Fibroblast of peridontal ligament (primary cell): ENCODE data around the gene PRKG1.
"Not testable (repeated sequence)": the region's sequence is repeated elsewhere in the genome, so short reads cannot be mapped to it uniquely, and the experiment has no call there.

Experiments used
- DNase-seq: peaks from one replicate; pipeline ENCODE4 v3.0.0-alpha.2; 2010; ENCODE audit errors: extremely low read depth

The PRKG1 gene

DNA sequence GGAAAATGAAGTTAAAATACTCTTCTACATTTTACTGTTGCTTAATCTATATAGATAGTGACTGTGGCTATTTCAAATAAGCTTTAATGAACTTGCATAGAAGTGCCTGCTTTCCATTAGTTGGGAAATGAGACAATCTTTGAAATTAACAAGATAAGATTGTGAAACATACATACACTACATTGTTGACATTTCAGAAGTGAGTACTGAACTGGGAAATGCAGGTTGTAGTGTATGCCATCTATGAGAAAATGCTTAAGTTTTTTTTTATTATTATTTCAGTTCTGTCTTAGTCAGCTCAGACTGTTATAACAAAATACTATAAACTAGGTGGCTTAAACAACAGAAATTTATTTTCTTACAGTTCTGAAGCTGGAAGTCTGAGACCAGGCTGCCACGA is 674.7 kb downstream of the PRKG1 start:
- peak; percentile 12 for DNase-seq

DNA sequence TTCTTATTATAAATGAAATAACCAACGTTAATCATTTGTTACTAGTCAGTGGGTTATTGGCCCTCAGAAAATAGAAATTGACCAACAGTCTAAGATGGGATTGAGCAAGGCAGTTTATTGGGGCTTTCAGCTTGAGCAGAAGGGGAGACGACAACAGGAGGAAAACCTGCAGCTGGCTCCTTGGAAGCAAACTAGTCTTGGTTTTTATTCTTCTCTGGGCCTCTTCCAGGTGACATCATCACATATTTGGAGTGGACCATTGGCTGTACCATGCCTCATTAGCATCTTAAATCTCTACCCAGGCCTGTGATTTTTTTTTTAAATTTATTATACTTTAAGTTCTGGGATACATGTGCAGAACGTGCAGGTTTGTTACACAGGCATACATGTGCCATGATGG is 684.1 kb downstream of the PRKG1 start:
- no peak for DNase-seq

DNA sequence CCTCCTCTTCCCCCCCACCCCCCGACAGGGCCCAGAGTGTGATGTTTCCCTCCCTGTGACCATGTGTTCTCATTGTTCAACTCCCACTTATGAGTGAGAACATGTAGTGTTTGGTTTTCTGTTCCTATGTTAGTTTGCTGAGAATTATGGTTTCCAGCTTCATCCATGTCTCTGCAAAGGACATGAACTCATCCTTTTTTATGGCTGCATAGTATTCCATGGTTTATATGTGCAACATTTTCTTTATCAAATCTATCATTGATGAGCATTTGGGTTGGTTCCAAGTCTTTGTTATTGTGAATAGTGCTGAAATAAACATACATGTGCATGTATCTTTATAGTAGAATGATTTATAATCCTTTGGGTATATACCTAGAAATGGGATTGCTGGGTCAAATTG is 684.6 kb downstream of the PRKG1 start:
- DNase-seq = not testable (repeated sequence)

DNA sequence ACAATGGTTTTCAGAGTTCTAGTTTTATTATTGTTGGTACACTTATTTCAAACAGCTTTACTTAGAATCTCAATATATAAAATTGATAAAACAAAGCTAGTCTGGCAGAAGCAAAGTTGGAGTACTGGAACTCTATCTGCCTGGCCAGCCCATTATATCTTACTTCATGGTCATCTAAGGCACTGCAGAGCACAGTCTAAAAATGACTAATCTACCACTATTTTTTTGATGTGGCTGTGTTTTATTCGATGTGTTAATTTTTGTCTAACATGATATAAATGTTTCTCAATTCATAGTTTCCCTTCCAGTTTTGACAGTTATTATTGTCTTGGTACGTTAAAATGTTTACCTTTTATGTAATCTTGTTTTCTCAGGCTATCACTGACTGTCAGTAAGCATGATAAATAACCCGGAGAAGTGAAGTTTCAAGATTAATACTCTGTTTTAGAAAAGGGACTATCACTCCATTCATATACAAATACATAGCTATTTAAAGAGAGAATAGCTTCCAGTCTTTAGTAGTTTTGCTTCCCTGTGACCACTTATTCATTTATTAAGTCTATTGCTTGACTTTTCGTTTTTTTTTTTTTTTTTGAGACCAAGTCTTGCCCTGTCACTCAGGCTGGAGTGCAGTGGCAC is 685.7 kb downstream of the PRKG1 start:
- DNase-seq = no peak

DNA sequence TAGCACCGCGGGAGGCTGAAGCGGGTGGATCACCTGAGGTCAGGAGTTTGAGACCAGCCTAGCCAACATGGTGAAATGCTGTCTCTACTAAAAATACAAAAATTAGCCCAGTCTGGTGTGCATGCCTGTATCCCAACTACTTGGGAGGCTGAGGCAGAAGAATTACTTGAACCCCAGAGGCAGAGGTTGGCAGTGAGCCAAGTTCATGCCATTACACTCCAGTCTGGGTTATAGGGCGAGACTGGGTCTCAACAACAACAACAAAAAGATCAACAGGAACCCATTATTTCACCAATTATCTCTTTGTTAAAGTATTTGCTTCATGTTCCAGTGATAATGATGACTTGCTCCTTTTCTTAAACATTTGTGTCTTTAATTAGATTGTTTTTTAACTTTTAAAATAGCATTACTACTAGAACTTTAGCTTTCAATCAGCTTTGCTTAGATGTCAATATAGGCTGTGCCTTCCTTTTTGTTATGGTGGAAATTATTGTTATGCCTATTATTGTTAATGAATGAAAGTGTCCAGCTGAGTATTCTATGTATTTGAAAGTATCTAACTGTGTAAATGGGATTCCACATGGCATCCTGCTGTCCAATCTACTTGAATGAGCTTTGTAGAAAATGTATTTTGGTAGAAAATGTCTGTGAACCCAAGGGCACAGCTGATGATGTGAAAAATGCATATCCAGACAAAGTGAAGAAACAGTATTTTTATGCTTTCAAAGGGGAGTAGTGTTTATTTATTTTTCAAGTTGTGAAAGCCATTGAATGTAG is 686.8 kb downstream of the PRKG1 start:
- DNase-seq = no peak

DNA sequence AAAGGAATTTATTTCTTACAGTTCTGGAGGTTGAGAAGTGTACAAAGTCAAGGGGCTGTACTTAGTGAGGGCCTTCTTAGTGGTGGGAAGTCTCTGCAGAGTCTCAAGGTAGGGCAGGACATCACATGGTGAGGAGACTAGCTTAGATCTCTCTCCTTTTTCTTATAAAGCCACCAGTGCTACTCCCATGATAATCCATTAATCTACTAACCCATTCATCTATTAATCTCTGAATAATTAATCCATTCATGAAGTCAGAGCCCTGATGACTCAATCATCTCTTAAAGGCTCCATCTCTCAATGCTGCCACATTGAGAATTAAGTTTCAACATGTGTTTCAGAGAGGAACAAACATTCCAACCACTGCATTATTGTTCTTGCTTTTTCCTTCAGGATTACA is 689.5 kb downstream of the PRKG1 start:
- DNase-seq = no peak

GRCh38 chr10:51765284-51765971 is 691.1 kb downstream of the PRKG1 start:
- no peak for DNase-seq

GRCh38 chr10:51766423-51767102 is 692.3 kb downstream of the PRKG1 start:
- no peak for DNase-seq

GRCh38 chr10:51767103-51767763 is 692.9 kb downstream of the PRKG1 start:
- DNase-seq = peak; percentile 24

- DNase-seq = no peak
These were observed 694.7 kb downstream of the PRKG1 start for GRCh38 chr10:51768886-51769465.

DNA sequence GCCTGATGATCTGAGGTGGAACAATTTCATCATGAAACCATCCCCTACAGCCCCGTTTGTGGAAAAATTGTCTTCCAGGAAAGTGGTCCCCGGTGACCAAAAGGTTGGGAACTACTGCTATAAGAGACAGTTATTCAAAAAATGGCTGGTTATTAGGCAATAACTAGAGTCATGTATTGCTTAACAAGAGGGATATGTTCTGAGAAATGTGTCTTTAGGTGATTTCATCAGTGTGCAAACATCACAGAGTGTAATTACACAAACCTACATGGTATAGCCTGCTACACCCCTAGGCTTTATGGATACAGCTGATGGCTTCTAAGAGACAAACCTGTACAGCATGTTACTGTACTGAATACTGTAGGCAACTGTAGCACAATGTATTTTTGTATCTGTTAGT is 696.4 kb downstream of the PRKG1 start:
- peak; percentile 40 for DNase-seq

DNA sequence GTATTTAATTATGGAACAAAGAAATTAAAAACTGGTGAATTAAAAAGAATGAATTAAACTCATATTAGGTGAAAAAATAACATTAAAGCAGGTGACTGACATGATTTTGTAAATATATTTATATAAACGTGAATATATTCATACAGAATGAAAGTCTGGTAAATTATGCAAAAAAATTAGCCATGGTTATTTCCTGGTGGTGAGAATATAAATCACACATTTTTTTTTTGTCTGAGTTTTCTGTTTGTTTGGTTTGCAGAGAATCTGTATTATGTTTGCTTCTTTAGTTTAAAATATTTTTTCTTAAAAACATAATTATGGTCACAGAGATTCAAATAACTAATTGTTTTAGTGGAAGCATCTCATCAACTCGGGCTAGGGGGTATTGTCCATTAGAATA is 698.1 kb downstream of the PRKG1 start:
- DNase-seq = no peak

GRCh38 chr10:51773681-51774080 is 699.4 kb downstream of the PRKG1 start:
- DNase-seq = peak; percentile 61

DNA sequence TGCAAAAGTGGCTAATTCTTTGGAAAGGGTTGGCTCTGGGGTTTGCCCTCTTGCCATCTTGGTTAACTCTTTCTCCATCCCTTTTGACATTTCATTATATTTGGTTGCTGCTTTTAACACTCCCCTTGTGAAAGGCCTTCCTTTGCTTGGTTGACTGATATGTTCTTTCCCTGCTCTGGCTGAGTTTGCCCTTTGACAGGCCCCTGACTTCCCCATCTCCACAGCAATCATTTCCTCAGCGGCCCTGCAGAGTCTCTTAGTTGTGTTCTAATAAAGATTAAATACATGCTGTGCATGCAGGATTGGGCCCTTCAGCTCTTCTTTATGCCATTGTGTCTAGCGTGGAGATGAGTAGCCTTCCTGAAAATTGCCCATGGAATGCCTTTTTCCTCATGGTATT is 709.7 kb downstream of the PRKG1 start:
- no peak for DNase-seq

DNA sequence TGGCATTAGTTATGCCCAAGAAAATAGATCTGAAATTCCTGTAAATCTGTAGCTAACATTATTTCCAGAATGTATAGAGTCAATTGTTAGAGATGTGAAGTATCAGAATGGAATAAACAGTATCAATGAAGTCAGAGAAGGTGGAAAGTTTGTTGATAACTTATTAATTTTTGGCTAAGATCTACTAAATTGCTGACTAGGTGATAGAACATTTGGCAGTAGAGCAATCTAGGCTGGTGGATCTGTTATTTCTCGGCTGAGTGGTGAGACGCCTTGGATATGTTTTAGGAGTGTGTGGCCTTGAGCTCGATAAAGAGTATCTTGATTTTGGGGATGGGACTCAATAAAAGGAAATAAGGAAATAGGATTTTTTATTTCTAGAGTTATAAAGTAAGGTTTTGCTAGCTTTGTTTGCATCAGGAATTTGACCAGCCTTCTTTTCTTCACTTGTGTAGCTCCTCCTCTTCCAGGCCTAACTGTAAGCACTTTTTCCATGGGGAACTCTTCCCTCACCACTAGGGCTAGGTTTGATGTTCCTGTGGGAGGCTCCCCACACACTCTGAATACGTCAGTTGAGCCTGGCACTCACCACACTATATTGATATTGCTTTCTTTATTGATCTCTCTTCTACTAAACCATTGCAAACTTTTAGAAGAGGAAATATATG is 711.9 kb downstream of the PRKG1 start:
- DNase-seq = no peak

GRCh38 chr10:51786684-51787035 is 712.4 kb downstream of the PRKG1 start:
- peak; percentile 16 for DNase-seq

- DNase-seq = no peak
These were observed 714.0 kb downstream of the PRKG1 start for GRCh38 chr10:51788273-51788672.

- no peak for DNase-seq
These were observed 714.8 kb downstream of the PRKG1 start for GRCh38 chr10:51789118-51789517.

DNA sequence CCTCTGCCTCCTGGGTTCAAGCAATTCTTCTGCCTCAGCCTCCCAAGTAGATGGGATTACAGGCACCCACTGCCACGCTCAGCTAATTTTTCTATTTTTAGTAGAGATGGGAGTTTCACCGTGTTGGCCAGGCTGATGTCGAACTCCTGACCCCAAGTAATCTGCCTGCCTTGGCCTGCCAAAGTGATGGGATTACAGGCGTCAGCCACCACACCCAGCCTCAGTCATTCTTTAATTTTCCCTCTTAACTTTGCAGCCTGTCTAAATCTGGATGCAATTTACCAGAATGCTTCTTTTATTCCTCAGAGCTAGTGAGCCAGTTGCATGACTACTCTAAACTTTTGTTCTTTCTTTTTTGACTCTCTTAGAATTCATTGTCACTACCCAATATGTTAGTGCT is 715.6 kb downstream of the PRKG1 start:
- peak; percentile 66 for DNase-seq

GRCh38 chr10:51792678-51793077 is 718.4 kb downstream of the PRKG1 start:
- DNase-seq = no peak

GRCh38 chr10:51800121-51800520 is 725.8 kb downstream of the PRKG1 start:
- DNase-seq = no peak
